Cardiac fibroblast (primary cell): ENCODE measurements around the gene TAF7.
"Not testable (repeated sequence)": the region's sequence is repeated elsewhere in the genome, so short reads cannot be mapped to it uniquely, and the experiment has no call there.

ENCODE experiments used
- DNase-seq, 2 donors: peaks; one replicate each; pipeline versions ENCODE4 v3.0.0 to v3.0.0-alpha.2; 2010; ENCODE audit warnings: low read depth in 2 of 2
- H3K4me3 ChIP-seq, 2 donors: replicated peaks in 1 of 2; 1 replicate in 1 of 2; 2 replicates in 1 of 2; pipeline ENCODE4 v1.5.1; 2011; ENCODE audit warnings: low read depth in 2 of 2, low read length in 2 of 2, mild to moderate bottlenecking in 2 of 2, moderate library complexity in 1 of 2
- CTCF ChIP-seq: IDR thresholded peaks from one replicate; pipeline ENCODE4 v1.5.1; 2011; ENCODE audit warnings: low read depth, mild to moderate bottlenecking, low read length, inconsistent platforms

Gene TAF7

GRCh38 chr5:141345327-141345726 lies 24.7 kb upstream of the TAF7 start:
- no peak for TF ChIP-seq CTCF
- DNase-seq, result no peak
- no peak overlapping the region for H3K4me3 ChIP-seq

DNA sequence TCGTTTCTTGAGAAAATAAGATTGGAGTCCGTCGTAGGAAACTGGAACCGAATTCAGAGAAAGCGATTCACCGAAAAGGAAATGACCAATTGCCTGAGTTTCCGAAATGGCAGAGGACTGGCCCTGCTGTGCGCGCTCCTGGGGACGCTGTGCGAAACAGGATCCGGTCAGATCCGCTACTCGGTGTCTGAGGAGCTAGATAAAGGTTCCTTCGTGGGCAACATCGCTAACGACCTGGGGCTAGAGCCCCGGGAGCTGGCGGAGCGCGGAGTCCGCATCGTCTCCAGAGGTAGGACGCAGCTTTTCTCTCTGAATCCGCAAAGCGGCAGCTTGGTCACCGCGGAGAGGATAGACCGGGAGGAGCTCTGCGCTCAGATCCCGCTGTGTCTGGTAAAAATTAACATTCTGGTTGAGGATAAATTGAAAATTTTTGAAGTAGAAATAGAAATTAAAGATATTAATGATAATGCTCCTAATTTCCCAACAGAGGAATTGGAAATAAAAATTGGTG lies 23.4 kb upstream of the TAF7 start:
- DNase-seq, result no peak
- no peak for TF ChIP-seq CTCF
- peak overlapping the region; percentile 25 to 35 for H3K4me3 ChIP-seq

- H3K4me3 ChIP-seq, result peak within 1 kb of the TSS; percentile 25 to 35
- DNase-seq, result peak; percentile 59 to 73
- TF ChIP-seq CTCF, result peak; percentile 46
These were observed 22.8 kb upstream of the TAF7 start, which contains the start of gene PCDHGA3 for GRCh38 chr5:141343242-141343952. Gene PCDHGA3, plus strand, starts transcription at chr5:141343829. Its CDS starts 205 bp downstream, at chr5:141344034.

DNA sequence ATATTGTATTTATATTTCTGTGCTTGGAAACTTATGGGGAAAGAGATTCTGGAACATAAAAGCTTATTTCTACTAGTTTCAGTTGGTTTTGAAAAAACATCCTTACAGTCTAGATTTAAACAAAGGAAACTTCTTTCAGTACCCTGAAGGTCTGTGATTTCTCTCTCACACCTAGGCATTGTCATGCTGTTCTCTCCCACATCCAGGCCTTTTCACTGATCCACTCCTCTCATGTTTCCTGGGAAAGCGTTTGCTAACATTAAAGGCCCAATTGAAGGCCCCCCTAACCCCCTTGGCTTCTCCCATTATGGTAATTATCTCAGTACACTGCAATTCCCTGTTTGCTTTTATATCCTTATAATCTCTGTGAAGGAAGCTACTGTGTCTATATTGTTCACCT lies 22.2 kb upstream of the TAF7 start:
- no peak for TF ChIP-seq CTCF
- DNase-seq, result no peak
- H3K4me3 ChIP-seq, result no peak overlapping the region

DNA sequence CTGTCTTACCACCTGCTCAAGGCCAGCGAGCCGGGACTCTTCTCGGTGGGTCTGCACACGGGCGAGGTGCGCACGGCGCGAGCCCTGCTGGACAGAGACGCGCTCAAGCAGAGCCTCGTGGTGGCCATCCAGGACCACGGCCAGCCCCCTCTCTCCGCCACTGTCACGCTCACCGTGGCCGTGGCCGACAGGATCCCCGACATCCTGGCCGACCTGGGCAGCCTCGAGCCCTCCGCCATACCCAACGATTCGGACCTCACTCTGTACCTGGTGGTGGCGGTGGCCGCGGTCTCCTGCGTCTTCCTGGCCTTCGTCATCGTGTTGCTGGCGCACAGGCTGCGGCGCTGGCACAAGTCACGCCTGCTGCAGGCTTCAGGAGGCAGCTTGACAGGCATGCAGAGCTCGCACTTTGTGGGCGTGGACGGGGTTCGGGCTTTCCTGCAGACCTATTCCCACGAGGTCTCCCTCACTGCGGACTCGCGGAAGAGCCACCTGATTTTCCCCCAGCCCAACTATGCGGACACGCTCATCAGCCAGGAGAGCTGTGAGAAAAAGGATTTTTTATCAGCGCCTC lies 20.3 kb upstream of the TAF7 start:
- not testable (repeated sequence) for DNase-seq, H3K4me3 ChIP-seq

- peak within 1 kb of the TSS; percentile 29 to 33 for H3K4me3 ChIP-seq
- TF ChIP-seq CTCF, result peak; percentile 49
- DNase-seq, result peak; percentile 54 to 73
These were observed 18.1 kb upstream of the TAF7 start, which contains the start of gene PCDHGA2 for GRCh38 chr5:141338538-141339306. Gene PCDHGA2, plus strand, starts transcription at chr5:141338760.

DNA sequence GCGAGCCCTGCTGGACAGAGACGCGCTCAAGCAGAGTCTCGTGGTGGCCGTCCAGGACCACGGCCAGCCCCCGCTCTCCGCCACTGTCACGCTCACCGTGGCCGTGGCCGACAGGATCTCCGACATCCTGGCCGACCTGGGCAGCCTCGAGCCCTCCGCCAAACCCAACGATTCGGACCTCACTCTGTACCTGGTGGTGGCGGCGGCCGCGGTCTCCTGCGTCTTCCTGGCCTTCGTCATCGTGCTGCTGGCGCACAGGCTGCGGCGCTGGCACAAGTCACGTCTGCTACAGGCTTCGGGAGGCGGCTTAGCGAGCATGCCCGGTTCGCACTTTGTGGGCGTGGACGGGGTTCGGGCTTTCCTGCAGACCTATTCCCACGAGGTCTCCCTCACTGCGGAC lies 12.0 kb upstream of the TAF7 start:
- not testable (repeated sequence) for H3K4me3 ChIP-seq, DNase-seq
